Activated CD8-positive, alpha-beta T cell treated with anti-CD3 and anti-CD28 coated beads for 36 hours (primary cell): Measurements from ENCODE around the gene SCN8A. TPM values are rescaled to one million over a fixed set of nuclear protein-coding genes. Genes with fewer than 3 reads are reported as not detected.
"Not testable (repeated sequence)": the region's sequence is repeated elsewhere in the genome, so short reads cannot be mapped to it uniquely, and the experiment has no call there.

Source experiments
- ATAC-seq: fragments of 200-7000 bp; cut with Tn5 transposase; one replicate; pipeline ENCODE4 v1.10.0; 2021; ENCODE audit warnings: mild to moderate bottlenecking, moderate library complexity
- CTCF ChIA-PET: fragments of 350-600 bp; sonication (Branson Sonifier 250); formaldehyde crosslinking; loops from one replicate; lab custom pipeline; 2021; ENCODE audit warnings: antibody characterized with exemption; lab: Charles Lee
- POLR2A ChIA-PET: fragments of 350-600 bp; sonication (Branson Sonifier 250); formaldehyde crosslinking; loops from one replicate; lab custom pipeline; 2021; ENCODE audit warnings: antibody characterized with exemption; lab: Charles Lee
- DNase-seq: peaks from one replicate; pipeline ENCODE4 v3.0.0-alpha.2; 2020
- H3K27ac Mint-ChIP-seq: one replicate; pipeline ENCODE4 v1.8.0; 2021; ENCODE audit warnings: mild to moderate bottlenecking, mixed read lengths
- H3K27me3 Mint-ChIP-seq: one replicate; pipeline ENCODE4 v1.8.0; 2021; ENCODE audit warnings: mixed read lengths
- H3K36me3 Mint-ChIP-seq: one replicate; pipeline ENCODE4 v1.8.0; 2021; ENCODE audit warnings: low read depth, mixed read lengths
- H3K4me1 Mint-ChIP-seq: one replicate; pipeline ENCODE4 v1.8.0; 2021; ENCODE audit warnings: low read depth, mixed read lengths
- H3K4me3 Mint-ChIP-seq: one replicate; pipeline ENCODE4 v1.8.0; 2021; ENCODE audit warnings: mild to moderate bottlenecking, moderate library complexity, mixed read lengths
- H3K9me3 Mint-ChIP-seq: one replicate; pipeline ENCODE4 v1.8.0; 2021; ENCODE audit warnings: mixed read lengths
- CTCF ChIP-seq: fragments of 200-600 bp; IDR thresholded peaks from one replicate; pipeline ENCODE4 v1.8.0; 2022; ENCODE audit warnings: antibody characterized with exemption, mild to moderate bottlenecking
- intact Hi-C: fragments of 100-400 bp; cut with micrococcal nuclease; formaldehyde crosslinking; loops from one replicate; pipeline ENCODE4 v1.10.0; 2022
- total RNA-seq, 2 experiments: library from RNA; stranded (reverse); gene quantifications; one replicate each; pipeline ENCODE4 v1.2.3, GENCODE V29; 2021

SCN8A gene
- total RNA-seq, 2 experiments from 2014 or later, result 0.77 to 0.78 TPM

GRCh38 chr12:51827925-51828818 is 237.1 kb downstream of the SCN8A start:
- POLR2A ChIA-PET, result interaction anchor here (0.6 kb wide), 1 partner anchor 36 kb away, joined by 3 read pairs; no protein-coding TSS in a partner anchor
- Mint-ChIP-seq H3K27me3 (peaks cover 12% of the 10 kb centered on the region), H3K36me3 (no peaks in the 10 kb centered on the region), H3K4me1 (peaks cover 33% of the 10 kb centered on the region), H3K27ac (peak overlapping the region; percentile 67), H3K4me3 (no peak overlapping the region), H3K9me3 (no peaks in the 10 kb centered on the region)
- CTCF ChIA-PET, result interaction anchor here (1.2 to 2.7 kb wide), 5 partner anchors 7 to 165 kb away, joined by 3 to 9 read pairs (median 5); no protein-coding TSS in a partner anchor
- TF ChIP-seq CTCF, result no peak
- peak; percentile 96 for ATAC-seq
- intact Hi-C loops, result no loop called here
- peak; percentile 87 for DNase-seq

- Mint-ChIP-seq H3K27ac (no peak overlapping the region), H3K4me3 (no peak overlapping the region), H3K9me3 (no peaks in the 10 kb centered on the region), H3K4me1 (peaks cover 31% of the 10 kb centered on the region), H3K36me3 (no peaks in the 10 kb centered on the region), H3K27me3 (peaks cover 18% of the 10 kb centered on the region)
- CTCF ChIA-PET, result interaction anchor here (1.2 to 2.7 kb wide), 5 partner anchors 8 to 164 kb away, joined by 3 to 9 read pairs (median 5); no protein-coding TSS in a partner anchor
- DNase-seq, result no peak
- ATAC-seq, result no peak
- POLR2A ChIA-PET, result no interaction called here
- intact Hi-C loops, result no loop called here
- no peak for TF ChIP-seq CTCF
Observed at GRCh38 chr12:51829011-51829481, 238.0 kb downstream of the SCN8A start.

- no peak overlapping the region for H3K27ac Mint-ChIP-seq
- peaks cover 18% of the 10 kb centered on the region for H3K27me3 Mint-ChIP-seq
- ATAC-seq (no peak), DNase-seq (no peak)
- TF ChIP-seq CTCF, result no peak
- ChIA-PET POLR2A (no interaction called here), CTCF (interaction anchor here (1.2 to 2.7 kb wide), 3 partner anchors 9 to 94 kb away, joined by 3 to 9 read pairs (median 5); no protein-coding TSS in a partner anchor)
- H3K4me3 Mint-ChIP-seq, result no peak overlapping the region
- no peaks in the 10 kb centered on the region for H3K36me3 Mint-ChIP-seq
- no peaks in the 10 kb centered on the region for H3K9me3 Mint-ChIP-seq
- H3K4me1 Mint-ChIP-seq, result peaks cover 31% of the 10 kb centered on the region
- intact Hi-C loops, result no loop called here
Observed at GRCh38 chr12:51829641-51830040, 238.6 kb downstream of the SCN8A start.

- CTCF ChIA-PET, result interaction anchor here (0.8 to 2.7 kb wide), 4 partner anchors 18 to 300 kb away, joined by 3 to 10 read pairs (median 4); a partner anchor contains a TSS
- POLR2A ChIA-PET, result interaction anchor here (0.7 to 2.4 kb wide), 3 partner anchors 12 to 40 kb away, joined by 3 to 11 read pairs (median 3); no protein-coding TSS in a partner anchor
- H3K4me1 Mint-ChIP-seq, result peaks cover 26% of the 10 kb centered on the region
- DNase-seq, H3K36me3 Mint-ChIP-seq, H3K27ac Mint-ChIP-seq, intact Hi-C loops, H3K4me3 Mint-ChIP-seq, H3K9me3 Mint-ChIP-seq, ATAC-seq: not testable (repeated sequence)
- H3K27me3 Mint-ChIP-seq, result peaks cover 22% of the 10 kb centered on the region
Observed at GRCh38 chr12:51831817-51832216, 240.8 kb downstream of the SCN8A start.

- no peak overlapping the region for H3K4me3 Mint-ChIP-seq
- peaks cover 23% of the 10 kb centered on the region for H3K27me3 Mint-ChIP-seq
Observed at GRCh38 chr12:51832354-51833107, 241.5 kb downstream of the SCN8A start.

More at GRCh38 chr12:51832354-51833107, 241.5 kb downstream of the SCN8A start:
- ATAC-seq (no peak), DNase-seq (no peak)
- no peaks in the 10 kb centered on the region for H3K36me3 Mint-ChIP-seq
- intact Hi-C loops, result no loop called here
- no peaks in the 10 kb centered on the region for H3K9me3 Mint-ChIP-seq
- CTCF ChIA-PET, result interaction anchor here (0.5 to 2.7 kb wide), 8 partner anchors 8 to 300 kb away, joined by 3 to 10 read pairs (median 3); a partner anchor contains a TSS
- no peak overlapping the region for H3K27ac Mint-ChIP-seq
- POLR2A ChIA-PET, result interaction anchor here (2.4 kb wide), 1 partner anchor 12 kb away, joined by 11 read pairs; no protein-coding TSS in a partner anchor
- H3K4me1 Mint-ChIP-seq, result peaks cover 21% of the 10 kb centered on the region
- TF ChIP-seq CTCF, result no peak
